Measurements from ENCODE around the gene CCDC201.

- TF ChIP-seq NFIC (IDR thresholded peaks at IDR 0.05; ENCODE audit: borderline replicate concordance) (no peak), CTCF (IDR thresholded peaks at IDR 0.05) (no peak), RXRA (IDR thresholded peaks at IDR 0.05; ENCODE audit: borderline replicate concordance, low read depth) (no peak), GATA2 (CRISPR knock-in tag; IDR thresholded peaks at IDR 0.05) (no peak), POLR2AphosphoS5 (IDR thresholded peaks at IDR 0.05; ENCODE audit: low read depth, low read length) (no peak), MXI1 (IDR thresholded peaks at IDR 0.05; ENCODE audit: low read depth, low read length) (no peak), RFX5 (IDR thresholded peaks at IDR 0.05; ENCODE audit: low read length) (no peak), SIN3A (IDR thresholded peaks at IDR 0.05; ENCODE audit: borderline replicate concordance, low read depth, low read length) (no peak), NRF1 (IDR thresholded peaks at IDR 0.05; ENCODE audit: low read depth, low read length) (no peak), RAD21 (IDR thresholded peaks at IDR 0.05; ENCODE audit: low read length) (no peak)
Observed at GRCh38 chr7:45909561-45909960, 36.7 kb upstream of the CCDC201 start.
